ENCODE measurements around the gene ATOH8. TPM values are rescaled to one million over a fixed set of nuclear protein-coding genes. Genes with fewer than 3 reads are reported as not detected.

The ATOH8 gene
- total and polyA plus RNA-seq, 2 donors (not counting 3 experiments of a cell fraction or from before 2014, with no cell fraction given), result 10.3 to 12.8 TPM

- BruUV-seq (replicated peaks), result no TSS peak
- dilution Hi-C loops (cut with MboI; ENCODE audit: extremely low pct_ligation_motif_present, low sequenced_read_pairs) (loop anchor here (25.0 kb wide), 1 partner anchor 92 kb away; no protein-coding TSS in a partner anchor), intact Hi-C loops (cut with micrococcal nuclease) (loop anchor here (1.0 kb wide), 2 partner anchors 54 to 75 kb away; no protein-coding TSS in a partner anchor)
- no peaks in the 10 kb centered on the region for H3K9me3 ChIP-seq (replicated peaks; ENCODE audit: control insufficient read depth, insufficient read depth, low read length)
- TF ChIP-seq EZH2 (IDR thresholded peaks at IDR 0.05; ENCODE audit: borderline replicate concordance, low read depth, low read length, severe bottlenecking) (no peak), JUN (IDR thresholded peaks at IDR 0.05; ENCODE audit: borderline replicate concordance, insufficient read depth, insufficient read length, low read depth) (no peak), GATA2 (IDR thresholded peaks at IDR 0.05; ENCODE audit: insufficient read depth, insufficient read length, low read depth, low read length) (no peak), CTCF (IDR thresholded peaks at IDR 0.05; ENCODE audit: extremely low read depth in 1 of 2, insufficient read depth in 1 of 2, low read depth in 1 of 2, low read length in 2 of 2) (peak; percentile 49 to 56), FOS (IDR thresholded peaks at IDR 0.05; ENCODE audit: borderline replicate concordance, insufficient read depth, low read length) (no peak), MAX (IDR thresholded peaks at IDR 0.05; ENCODE audit: insufficient read depth, insufficient read length) (no peak), POLR2A (IDR thresholded peaks at IDR 0.05; ENCODE audit: low read depth, low read length) (no peak), MYC (IDR thresholded peaks at IDR 0.05; ENCODE audit: low read depth, low read length) (no peak)
- H3K36me3 ChIP-seq (ENCODE audit: control insufficient read depth in 2 of 2, extremely low read depth in 1 of 2, insufficient read depth in 2 of 2, low read length in 2 of 2), result no peaks in the 10 kb centered on the region
- DNase-seq (ENCODE audit: low read depth, low spot score) (peak; percentile 25), FAIRE-seq (no peak)
- CTCF ChIA-PET, result interaction anchor here (1.0 to 3.2 kb wide), 8 partner anchors 9 to 167 kb away, joined by 3 to 27 read pairs (median 4); no protein-coding TSS in a partner anchor
- H3K27ac ChIP-seq (ENCODE audit: insufficient read depth, low read depth, low read length), result no peak overlapping the region
- no peak overlapping the region for H3K9ac ChIP-seq (replicated peaks; ENCODE audit: extremely low read depth, insufficient read depth, low read length)
- POLR2A ChIA-PET, result no interaction called here
- H3K4me3 ChIP-seq (replicated peaks in 1 of 3; ENCODE audit: insufficient read depth in 1 of 3, low read depth in 1 of 3, low read length in 3 of 3), result no peak overlapping the region
- no peaks in the 10 kb centered on the region for H3K9me1 ChIP-seq (replicated peaks; ENCODE audit: control insufficient read depth, extremely low read depth, insufficient read depth, low read length)
- no peaks in the 10 kb centered on the region for H4K20me1 ChIP-seq (replicated peaks; ENCODE audit: control insufficient read depth, extremely low read depth, insufficient read depth, low read length)
- no peaks in the 10 kb centered on the region for H3K4me1 ChIP-seq (ENCODE audit: control insufficient read depth, extremely low read depth, insufficient read depth, low read length)
- H3K27me3 ChIP-seq (ENCODE audit: control insufficient read depth in 2 of 2, insufficient read depth in 2 of 2, low read length in 2 of 2), result no peaks in the 10 kb centered on the region
- no peak overlapping the region for H3K4me2 ChIP-seq (ENCODE audit: insufficient read depth, low read length)
- no peaks in the 10 kb centered on the region for H3K79me2 ChIP-seq (ENCODE audit: control insufficient read depth, insufficient read depth, low read length)
- H2AFZ ChIP-seq (ENCODE audit: low read depth, low read length), result no peak overlapping the region
These were observed 50.8 kb downstream of the ATOH8 start for GRCh38 chr2:85804583-85804982.

Measured in endothelial cell of umbilical vein (primary cell).